Measurements from ENCODE around the gene IL1RAPL2.

The IL1RAPL2 gene

GRCh38 chrX:104567506-104567905 lies 1.5 kb downstream of the IL1RAPL2 start (continued):
- TF ChIP-seq BCL11B (tag by site-specific recombination; IDR thresholded peaks at IDR 0.05; ENCODE audit: low read depth) (no peak), ZNF513 (tag by site-specific recombination; IDR thresholded peaks at IDR 0.05) (no peak), ZBTB26 (tag by site-specific recombination; optimal IDR thresholded peaks at IDR 0.05) (no peak), PRDM10 (tag by site-specific recombination; IDR thresholded peaks at IDR 0.05) (no peak)

GRCh38 chrX:104568304-104568915 lies 2.4 kb downstream of the IL1RAPL2 start:
- no peaks in the 10 kb centered on the region for H3K36me3 ChIP-seq (ENCODE audit: control insufficient read depth in 2 of 2, insufficient read depth in 1 of 2, low read length in 2 of 2)
- H3K9me3 ChIP-seq (ENCODE audit: control insufficient read depth, insufficient read depth, low read depth, low read length), result no peaks in the 10 kb centered on the region; the same call in 1 of the 2 replicates
- H3K4me3 ChIP-seq (ENCODE audit: low read depth, low read length), result no peak overlapping the region
- CTCF ChIA-PET, result no interaction called here
- H3K4me1 ChIP-seq (ENCODE audit: control insufficient read depth, insufficient read depth, low read length), result no peaks in the 10 kb centered on the region
- POLR2A ChIA-PET, result no interaction called here
- TF ChIP-seq ZBTB17 (tag by site-specific recombination; IDR thresholded peaks at IDR 0.05) (no peak), ZBTB11 (tag by site-specific recombination; conservative IDR thresholded peaks at IDR 0.05; ENCODE audit: low read depth) (no peak), IKZF3 (tag by site-specific recombination; IDR thresholded peaks at IDR 0.05) (no peak)
- H3K27ac ChIP-seq (ENCODE audit: extremely low read depth, low read depth, low read length), result no peak overlapping the region

- Histone ChIP-seq H3K27ac (ENCODE audit: extremely low read depth, low read depth, low read length) (no peak overlapping the region), H3K36me3 (ENCODE audit: control insufficient read depth in 2 of 2, insufficient read depth in 1 of 2, low read length in 2 of 2) (no peaks in the 10 kb centered on the region), H3K9me3 (ENCODE audit: control insufficient read depth, insufficient read depth, low read depth, low read length) (no peaks in the 10 kb centered on the region), H3K4me1 (ENCODE audit: control insufficient read depth, insufficient read depth, low read length) (no peaks in the 10 kb centered on the region), H3K4me3 (ENCODE audit: low read depth, low read length) (no peak overlapping the region)
- TF ChIP-seq SCRT2 (tag by site-specific recombination; IDR thresholded peaks at IDR 0.05), result no peak
- no peak for TF ChIP-seq ZSCAN5A (tag by site-specific recombination; IDR thresholded peaks at IDR 0.05)
- TF ChIP-seq ZBTB7A (tag by site-specific recombination; IDR thresholded peaks at IDR 0.05; ENCODE audit: low read depth), result no peak
- CTCF ChIA-PET, result interaction anchor here (0.6 kb wide), 1 partner anchor 1018 kb away, joined by 4 read pairs; no protein-coding TSS in a partner anchor
- POLR2A ChIA-PET, result no interaction called here
Observed at GRCh38 chrX:104618106-104618895, 52.3 kb downstream of the IL1RAPL2 start.

Measured in HEK293 (cell line).